GM12874 (cell line): Measurements from ENCODE around the gene MLPH.

Experiments used
- TF ChIP-seq, protein P1 (sequence below): IDR thresholded peaks from 2 replicates; pipeline ENCODE4 v1.5.1; 2011; ENCODE audit warnings: low read depth, mild to moderate bottlenecking, control low read depth, low read length, moderate library complexity; ENCODE audit not compliant: insufficient read depth

The MLPH gene

DNA sequence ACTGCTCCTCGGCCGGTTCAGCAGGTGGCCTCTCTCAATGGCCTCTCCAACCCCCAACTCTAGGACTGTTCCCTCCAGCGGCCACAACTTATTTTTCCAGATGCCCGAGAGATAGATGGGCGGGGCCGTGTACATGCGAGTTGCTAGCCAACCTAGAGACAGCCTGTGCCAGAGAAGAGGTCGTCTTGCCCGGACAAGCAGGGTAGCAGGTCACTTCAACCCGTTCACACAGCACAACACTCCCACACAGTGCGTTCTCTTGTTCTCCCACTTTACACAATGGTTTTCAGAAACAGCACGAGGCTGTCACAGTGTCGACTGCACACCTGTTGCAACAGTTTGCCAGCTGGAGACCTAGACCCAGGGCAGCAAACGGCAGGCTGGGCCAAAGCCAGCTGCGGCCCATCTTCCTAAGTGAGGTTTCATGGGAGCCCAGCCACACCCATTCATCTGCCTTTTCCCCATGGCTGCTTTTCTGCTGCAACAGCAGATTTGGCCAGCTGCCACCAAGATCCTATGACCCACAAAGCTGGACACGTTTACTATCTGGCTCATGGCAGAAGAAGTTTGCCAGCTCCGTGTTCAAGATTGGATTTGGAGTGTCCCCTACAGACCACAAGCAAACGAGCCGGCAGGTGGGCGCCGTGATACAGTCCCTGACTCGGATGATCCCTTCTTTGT is 72.0 kb downstream of the MLPH start:
- TF ChIP-seq, protein P1, sequence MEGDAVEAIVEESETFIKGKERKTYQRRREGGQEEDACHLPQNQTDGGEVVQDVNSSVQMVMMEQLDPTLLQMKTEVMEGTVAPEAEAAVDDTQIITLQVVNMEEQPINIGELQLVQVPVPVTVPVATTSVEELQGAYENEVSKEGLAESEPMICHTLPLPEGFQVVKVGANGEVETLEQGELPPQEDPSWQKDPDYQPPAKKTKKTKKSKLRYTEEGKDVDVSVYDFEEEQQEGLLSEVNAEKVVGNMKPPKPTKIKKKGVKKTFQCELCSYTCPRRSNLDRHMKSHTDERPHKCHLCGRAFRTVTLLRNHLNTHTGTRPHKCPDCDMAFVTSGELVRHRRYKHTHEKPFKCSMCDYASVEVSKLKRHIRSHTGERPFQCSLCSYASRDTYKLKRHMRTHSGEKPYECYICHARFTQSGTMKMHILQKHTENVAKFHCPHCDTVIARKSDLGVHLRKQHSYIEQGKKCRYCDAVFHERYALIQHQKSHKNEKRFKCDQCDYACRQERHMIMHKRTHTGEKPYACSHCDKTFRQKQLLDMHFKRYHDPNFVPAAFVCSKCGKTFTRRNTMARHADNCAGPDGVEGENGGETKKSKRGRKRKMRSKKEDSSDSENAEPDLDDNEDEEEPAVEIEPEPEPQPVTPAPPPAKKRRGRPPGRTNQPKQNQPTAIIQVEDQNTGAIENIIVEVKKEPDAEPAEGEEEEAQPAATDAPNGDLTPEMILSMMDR, result no peak

DNA sequence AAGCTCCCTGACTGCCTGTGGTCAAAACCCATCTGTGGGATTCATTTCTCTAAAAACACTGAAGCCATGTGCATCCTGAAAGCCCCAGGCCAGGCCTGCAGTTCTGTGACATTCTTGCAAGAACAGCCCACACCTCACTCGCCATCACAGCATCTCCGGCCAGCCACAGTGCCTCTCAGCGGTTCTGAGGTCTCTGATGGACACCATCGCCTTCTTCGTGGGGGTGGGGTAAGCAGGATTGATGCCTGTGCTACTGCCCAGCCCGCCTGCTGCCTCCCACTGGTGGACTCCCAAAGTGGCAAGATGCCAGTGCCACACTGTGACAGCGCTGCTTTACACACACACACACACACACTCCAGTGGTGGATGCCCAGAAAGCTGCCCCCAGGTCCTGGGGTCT is 74.2 kb downstream of the MLPH start:
- TF ChIP-seq, protein P1, result no peak

DNA sequence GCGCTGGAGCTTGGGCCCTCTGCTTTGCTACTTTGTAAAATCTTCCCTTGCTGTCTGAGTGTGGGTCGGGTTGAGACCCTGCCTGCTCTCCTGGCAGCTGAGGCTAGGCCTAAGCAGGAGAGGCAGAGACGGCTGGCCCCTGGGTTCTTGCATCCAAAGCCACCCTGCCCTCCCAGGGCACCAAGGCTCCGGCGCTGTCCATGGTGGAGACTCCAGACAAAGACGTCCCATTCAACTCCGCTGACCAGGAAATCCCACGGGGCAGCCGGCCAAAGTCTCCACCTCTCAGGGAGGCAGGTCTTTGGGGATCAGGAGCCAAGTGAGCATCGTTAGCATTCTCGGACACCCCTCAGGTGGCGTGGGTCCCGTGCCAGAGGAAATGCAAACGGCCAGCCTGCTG is 76.8 kb downstream of the MLPH start:
- TF ChIP-seq, protein P1, result no peak

GRCh38 chr2:237564526-237565131 is 77.6 kb downstream of the MLPH start:
- TF ChIP-seq, protein P1, result no peak

GRCh38 chr2:237565974-237566373 is 78.9 kb downstream of the MLPH start:
- TF ChIP-seq, protein P1, result no peak

- TF ChIP-seq, protein P1, result no peak
Observed at GRCh38 chr2:237566401-237567235, 79.6 kb downstream of the MLPH start, which contains the start of gene PRLH. TSS of gene PRLH (plus strand) at chr2:237566574. CDS start at chr2:237566574, 0 bp downstream.
